GM12874 (cell line): Measurements from ENCODE around the gene RAB3A.

Experiments used
- TF ChIP-seq, protein P1 (sequence below): IDR thresholded peaks from 2 replicates; pipeline ENCODE4 v1.5.1; 2011; ENCODE audit warnings: low read depth, mild to moderate bottlenecking, control low read depth, low read length, moderate library complexity; ENCODE audit not compliant: insufficient read depth

Gene RAB3A

DNA sequence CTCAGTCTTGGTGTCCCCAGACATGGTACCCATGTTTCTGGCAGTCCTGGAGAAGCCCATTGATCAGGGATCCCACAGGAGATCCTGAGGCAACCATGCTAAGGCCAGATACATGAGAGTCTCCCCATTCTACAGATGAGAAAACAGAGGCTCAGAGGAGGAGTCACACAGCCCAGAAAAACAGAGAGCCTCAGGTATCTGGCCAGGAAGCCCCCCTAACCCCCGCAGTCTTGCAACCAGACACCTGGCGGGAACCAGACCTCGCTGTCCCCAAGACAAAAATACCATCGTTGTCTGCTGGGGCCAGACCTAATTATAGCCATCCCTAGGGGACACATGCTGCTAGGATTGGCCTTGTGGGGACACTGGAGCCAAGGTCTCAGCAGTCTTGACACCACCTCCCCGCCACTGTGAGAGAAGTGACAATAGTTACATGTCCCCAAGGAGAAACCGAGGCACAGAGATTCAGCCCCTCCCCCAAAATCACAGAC lies 24.0 kb upstream of the RAB3A start:
- TF ChIP-seq, protein P1, sequence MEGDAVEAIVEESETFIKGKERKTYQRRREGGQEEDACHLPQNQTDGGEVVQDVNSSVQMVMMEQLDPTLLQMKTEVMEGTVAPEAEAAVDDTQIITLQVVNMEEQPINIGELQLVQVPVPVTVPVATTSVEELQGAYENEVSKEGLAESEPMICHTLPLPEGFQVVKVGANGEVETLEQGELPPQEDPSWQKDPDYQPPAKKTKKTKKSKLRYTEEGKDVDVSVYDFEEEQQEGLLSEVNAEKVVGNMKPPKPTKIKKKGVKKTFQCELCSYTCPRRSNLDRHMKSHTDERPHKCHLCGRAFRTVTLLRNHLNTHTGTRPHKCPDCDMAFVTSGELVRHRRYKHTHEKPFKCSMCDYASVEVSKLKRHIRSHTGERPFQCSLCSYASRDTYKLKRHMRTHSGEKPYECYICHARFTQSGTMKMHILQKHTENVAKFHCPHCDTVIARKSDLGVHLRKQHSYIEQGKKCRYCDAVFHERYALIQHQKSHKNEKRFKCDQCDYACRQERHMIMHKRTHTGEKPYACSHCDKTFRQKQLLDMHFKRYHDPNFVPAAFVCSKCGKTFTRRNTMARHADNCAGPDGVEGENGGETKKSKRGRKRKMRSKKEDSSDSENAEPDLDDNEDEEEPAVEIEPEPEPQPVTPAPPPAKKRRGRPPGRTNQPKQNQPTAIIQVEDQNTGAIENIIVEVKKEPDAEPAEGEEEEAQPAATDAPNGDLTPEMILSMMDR, result no peak

GRCh38 chr19:18226956-18227780 lies 23.3 kb upstream of the RAB3A start:
- TF ChIP-seq, protein P1, result no peak

DNA sequence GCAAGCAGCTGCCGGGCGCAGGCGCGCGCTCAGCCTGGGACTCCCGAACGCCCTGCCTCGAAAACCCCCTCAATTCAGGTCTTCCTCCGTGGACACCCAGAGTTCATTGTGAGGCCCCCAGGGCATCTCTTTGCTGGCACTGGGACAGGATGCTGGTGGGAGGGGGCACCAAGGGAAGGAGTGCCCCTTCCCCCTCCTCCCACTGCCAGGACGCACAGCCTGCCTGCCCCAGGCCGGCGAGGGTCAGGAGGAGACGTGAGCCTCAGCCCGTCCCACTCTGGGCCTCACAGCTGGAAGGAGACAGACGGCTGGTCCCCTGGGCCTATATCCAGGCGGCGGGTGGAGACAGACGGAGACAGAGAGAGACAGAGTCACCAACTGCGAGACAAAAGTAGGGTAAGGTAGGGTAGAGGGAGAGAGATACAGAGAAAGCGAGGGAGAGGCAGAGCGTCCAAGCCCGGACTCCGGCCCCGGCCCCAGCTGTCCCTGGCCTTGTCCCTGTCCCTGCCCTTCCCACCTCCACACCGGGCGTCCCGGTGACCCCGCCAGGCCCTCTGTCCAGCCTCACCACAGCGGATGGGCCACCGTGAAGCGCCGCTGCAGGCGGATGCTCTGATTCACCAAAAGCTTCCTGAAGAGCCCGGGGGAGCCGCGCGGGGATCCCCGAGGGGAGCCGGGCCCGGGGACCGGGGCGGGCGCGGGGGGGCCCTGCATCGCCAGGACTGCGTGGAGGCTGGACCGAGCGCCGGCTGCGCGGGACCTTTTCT lies 22.0 kb upstream of the RAB3A start, which contains the start of gene PDE4C:
Gene PDE4C (minus strand): TSS at position 737 of the 767 bp plus-strand sequence. CDS start 23 bp downstream, at position 714.
- TF ChIP-seq, protein P1, result no peak

- TF ChIP-seq, protein P1, result no peak
These were observed 21.5 kb upstream of the RAB3A start for GRCh38 chr19:18225355-18225701.

GRCh38 chr19:18224525-18225354 lies 20.9 kb upstream of the RAB3A start:
- TF ChIP-seq, protein P1, result no peak

GRCh38 chr19:18223860-18224524 lies 20.1 kb upstream of the RAB3A start:
- TF ChIP-seq, protein P1, result no peak
